Cardiac fibroblast (primary cell): ENCODE data around the gene EXOC3.
A peak's percentile ranks its signal among the peaks of the same experiment; 100 is the strongest.
"Not testable (repeated sequence)": the region's sequence is repeated elsewhere in the genome, so short reads cannot be mapped to it uniquely, and the experiment has no call there.

Source experiments
- DNase-seq, 2 donors: peaks; one replicate each; pipeline versions ENCODE4 v3.0.0 to v3.0.0-alpha.2; 2010; ENCODE audit warnings: low read depth in 2 of 2
- H3K4me3 ChIP-seq, 2 donors: replicated peaks in 1 of 2; 1 replicate in 1 of 2; 2 replicates in 1 of 2; pipeline ENCODE4 v1.5.1; 2011; ENCODE audit warnings: low read depth in 2 of 2, low read length in 2 of 2, mild to moderate bottlenecking in 2 of 2, moderate library complexity in 1 of 2
- TF ChIP-seq, protein P1 (sequence below): IDR thresholded peaks from one replicate; pipeline ENCODE4 v1.5.1; 2011; ENCODE audit warnings: low read depth, mild to moderate bottlenecking, low read length, inconsistent platforms

Gene EXOC3

DNA sequence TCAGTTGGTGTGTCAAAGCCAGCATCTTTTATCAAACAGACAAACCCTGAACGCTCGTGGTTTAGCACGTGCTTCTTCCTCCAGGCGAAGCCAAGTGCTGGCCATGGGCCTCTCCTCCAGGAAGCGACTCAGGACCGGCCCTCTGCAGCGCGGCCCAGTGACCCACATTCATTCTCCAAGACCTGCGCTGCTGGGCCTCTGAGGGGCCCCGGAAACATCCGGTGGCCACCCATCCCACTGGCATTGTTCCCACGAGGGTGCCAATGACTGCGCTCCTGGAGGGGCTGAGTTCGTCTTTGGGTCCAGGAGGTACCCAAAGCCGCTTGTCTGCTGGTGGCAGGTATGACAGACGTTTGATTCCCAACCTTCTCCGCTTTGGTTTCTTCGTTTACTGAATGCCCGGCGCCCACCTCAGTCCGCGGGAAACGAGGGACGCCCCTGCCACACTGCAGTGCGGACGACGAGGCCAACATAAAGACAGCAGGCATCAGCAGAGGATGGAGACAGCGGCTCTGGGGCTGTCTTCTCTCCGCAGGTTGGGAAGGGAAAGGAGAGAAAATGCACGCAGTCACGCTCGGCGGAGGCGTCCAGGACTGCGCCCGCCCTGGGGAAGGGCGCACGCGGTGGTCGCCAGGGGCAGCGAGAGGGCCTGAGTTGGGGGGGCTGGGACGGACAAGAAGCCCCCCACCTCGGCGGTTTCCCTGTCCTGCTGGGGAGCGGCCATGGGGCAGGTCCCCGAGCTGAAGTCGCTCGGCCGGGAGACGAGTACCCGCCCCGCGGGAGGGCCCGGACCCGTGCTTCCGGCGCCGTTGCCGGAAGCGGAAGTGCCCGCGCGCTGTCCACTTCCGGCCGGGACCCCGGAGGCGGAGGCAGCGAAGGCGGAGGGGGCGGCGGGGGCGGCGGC lies at the start of gene EXOC3:
Gene EXOC3 (plus strand): TSS at position 842 of the 904 bp plus-strand sequence. CDS start 3,030 bp downstream, outside the sequence.
- TF ChIP-seq, protein P1, sequence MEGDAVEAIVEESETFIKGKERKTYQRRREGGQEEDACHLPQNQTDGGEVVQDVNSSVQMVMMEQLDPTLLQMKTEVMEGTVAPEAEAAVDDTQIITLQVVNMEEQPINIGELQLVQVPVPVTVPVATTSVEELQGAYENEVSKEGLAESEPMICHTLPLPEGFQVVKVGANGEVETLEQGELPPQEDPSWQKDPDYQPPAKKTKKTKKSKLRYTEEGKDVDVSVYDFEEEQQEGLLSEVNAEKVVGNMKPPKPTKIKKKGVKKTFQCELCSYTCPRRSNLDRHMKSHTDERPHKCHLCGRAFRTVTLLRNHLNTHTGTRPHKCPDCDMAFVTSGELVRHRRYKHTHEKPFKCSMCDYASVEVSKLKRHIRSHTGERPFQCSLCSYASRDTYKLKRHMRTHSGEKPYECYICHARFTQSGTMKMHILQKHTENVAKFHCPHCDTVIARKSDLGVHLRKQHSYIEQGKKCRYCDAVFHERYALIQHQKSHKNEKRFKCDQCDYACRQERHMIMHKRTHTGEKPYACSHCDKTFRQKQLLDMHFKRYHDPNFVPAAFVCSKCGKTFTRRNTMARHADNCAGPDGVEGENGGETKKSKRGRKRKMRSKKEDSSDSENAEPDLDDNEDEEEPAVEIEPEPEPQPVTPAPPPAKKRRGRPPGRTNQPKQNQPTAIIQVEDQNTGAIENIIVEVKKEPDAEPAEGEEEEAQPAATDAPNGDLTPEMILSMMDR = no peak
- H3K4me3 ChIP-seq = peak within 1 kb of the TSS; percentile 100
- peak; percentile 63 to 73 for DNase-seq

DNA sequence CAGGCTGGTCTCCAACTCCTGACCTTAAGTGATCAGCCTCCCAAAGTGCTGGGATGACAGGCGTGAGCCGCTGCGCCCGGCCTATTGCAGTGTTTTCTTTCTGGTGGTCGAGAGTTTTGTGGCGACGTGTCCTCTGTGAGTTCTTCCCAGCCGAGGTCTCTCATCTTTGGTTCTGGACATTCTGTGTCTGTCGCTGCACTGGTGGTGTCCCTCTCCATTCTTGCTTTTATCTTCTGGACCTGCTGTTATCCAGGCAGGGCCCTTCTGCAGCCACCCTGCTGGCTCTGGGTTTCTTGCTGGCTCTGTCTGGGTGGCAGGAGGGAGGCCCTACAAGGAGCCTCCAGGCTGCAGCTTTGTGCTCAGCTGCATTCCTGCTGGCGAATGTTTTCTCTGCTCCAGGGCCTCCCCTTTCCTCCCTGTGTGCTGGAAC lies 49.1 kb upstream of the EXOC3 start:
- H3K4me3 ChIP-seq = no peak overlapping the region
- TF ChIP-seq, protein P1 = no peak
- peak in 1 of 2 donors; percentile 47 for DNase-seq

DNA sequence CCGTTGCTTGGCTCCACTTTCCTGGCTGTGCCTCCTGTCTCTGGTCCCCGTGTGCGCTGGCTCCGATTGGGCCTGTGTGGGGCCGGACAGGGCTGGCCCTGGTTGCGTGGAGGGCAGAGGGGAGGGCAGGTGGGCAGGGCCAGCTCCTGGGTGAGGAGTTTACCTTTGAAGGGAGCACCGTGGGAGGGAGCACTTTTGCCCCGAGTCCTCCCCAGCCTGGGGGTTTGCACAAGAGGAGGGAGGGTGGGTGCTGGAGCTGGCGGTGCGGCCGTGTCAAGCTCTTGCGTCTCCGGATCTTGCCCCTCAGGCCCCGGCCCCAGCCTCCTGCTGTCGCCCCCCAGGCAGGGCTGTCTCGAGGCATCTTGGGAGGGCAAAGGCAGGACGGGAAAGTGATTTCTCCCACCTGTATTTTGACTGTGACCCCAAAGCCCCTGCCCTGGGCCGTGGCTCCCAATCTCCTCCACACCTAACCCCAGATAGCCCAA lies 48.3 kb upstream of the EXOC3 start:
- no peak for DNase-seq
- no peak overlapping the region for H3K4me3 ChIP-seq
- TF ChIP-seq, protein P1 = no peak

DNA sequence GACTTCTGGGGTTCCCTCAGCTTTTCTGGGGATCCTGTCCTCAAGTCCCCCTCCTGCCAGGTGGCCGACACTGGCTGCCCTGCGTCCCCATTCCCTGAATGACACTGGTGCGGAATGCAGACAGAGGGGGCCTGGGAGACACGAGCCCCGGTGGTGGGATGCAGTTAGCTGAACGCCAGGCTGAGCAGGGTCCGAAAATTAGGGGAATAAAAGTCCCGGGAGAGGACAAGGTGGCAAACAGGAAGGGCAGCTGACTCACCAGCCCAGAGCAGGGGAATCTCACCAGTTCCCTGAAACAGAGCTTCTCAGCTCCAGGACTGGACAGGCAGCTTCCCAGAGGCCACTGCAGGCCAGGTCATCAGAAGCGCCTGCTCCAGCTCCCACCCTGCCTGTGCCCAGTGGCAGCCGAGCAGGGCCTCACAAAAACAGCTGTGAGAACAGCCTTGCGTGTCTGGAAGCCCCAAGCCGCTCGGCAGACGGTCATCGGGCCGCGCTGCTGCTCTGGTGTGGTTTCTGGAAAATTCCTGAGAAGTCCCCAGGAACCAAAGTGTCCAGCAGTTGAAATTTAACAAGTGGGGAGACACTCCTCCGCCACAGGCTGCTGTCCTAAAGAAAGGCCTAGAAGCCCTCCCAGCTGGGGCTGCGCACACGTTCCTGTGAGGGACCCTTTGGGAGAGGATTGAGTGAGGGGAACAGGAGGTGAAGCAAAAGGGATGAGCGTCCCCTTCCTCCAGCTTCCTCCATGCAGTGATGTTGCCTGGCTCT lies 47.6 kb upstream of the EXOC3 start:
- TF ChIP-seq, protein P1 = no peak
- peak; percentile 73 to 76 for DNase-seq
- no peak overlapping the region for H3K4me3 ChIP-seq

DNA sequence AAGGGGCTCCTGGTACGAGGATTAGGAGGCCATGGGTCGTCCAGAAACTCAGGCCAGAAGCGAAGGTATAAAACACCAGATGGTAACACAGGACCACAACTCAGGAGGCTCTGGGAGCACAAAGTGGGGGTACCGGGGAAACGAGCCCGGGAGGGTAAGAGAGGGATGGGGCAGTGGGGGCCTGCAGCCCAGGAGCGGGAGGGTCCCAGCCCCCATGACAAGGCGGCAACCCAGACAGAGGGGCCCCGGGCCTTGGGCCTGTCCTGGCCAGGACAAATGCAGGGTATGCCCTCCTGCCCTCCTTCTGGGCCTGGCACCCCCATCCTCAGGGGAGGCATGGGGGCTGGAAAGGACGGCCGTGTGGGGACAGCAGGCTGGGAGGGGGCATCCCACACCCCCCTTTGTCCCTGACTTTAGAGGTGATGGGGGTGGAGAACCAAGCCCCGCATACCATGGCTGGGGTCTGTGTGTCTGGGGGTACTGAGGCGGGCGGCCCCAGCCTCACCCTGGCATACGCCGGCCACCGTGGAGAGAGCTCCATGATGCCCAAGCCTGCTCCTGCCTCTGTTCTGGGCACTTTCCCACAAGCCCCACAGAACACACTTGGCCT lies 47.0 kb upstream of the EXOC3 start:
- TF ChIP-seq, protein P1 = no peak
- DNase-seq = no peak
- no peak overlapping the region for H3K4me3 ChIP-seq

DNA sequence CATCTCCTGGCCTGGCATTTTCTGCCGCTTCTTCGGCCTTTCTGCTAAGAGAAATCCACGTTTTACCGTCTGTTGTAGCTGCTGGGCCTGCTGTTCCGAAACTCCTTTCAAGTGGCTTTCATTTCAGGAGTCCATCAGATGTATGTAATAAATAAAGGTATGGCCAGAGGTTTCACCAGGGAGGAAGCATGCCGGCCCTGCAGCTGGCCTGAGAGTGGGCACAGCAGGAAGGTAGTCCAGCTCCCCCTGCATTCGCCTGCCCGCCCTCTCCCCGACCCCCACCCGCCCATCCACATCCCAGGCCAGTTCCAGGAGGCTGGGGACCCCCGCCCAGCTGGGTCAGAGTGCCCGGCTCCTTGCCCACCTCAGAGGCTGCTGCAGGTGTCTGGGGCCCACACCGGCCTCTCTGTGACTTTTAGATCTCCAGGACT lies 46.4 kb upstream of the EXOC3 start:
- H3K4me3 ChIP-seq = no peak overlapping the region
- DNase-seq = no peak
- TF ChIP-seq, protein P1 = no peak

DNA sequence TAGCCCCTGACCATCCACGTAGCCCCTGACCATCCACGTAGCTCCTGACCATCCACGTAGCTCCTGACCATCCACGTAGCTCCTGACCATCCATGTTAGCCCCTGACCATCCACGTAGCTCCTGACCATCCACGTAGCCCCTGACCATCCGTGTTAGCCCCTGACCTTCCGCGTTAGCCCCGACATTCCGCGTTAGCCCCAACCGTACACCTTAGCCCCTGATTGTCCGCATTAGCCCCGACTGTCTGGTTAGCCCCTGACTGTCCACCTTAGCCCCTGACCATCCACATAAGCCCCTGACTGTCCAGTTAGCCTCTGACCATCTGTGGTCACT lies 44.9 kb upstream of the EXOC3 start:
- not testable (repeated sequence) for DNase-seq, H3K4me3 ChIP-seq
